SU-DHL-6 (cell line): Measurements from ENCODE around the gene NABP1.

Source experiments
- EZH2phosphoT487 ChIP-seq: fragments of 200-600 bp; sonication (generic), shearing (Covaris generic); conservative IDR thresholded peaks from 2 replicates; pipeline ENCODE4 v1.6.1; 2018; ENCODE audit warnings: mild to moderate bottlenecking, antibody characterized with exemption, low read length, moderate library complexity, mixed read lengths
- TF ChIP-seq, protein P1 (sequence below): fragments of 200-600 bp; sonication (generic); IDR thresholded peaks from one replicate; pipeline ENCODE4 v1.5.1; 2017; ENCODE audit warnings: antibody characterized with exemption, mild to moderate bottlenecking, low read length, moderate library complexity; ENCODE audit not compliant: insufficient read depth, poor library complexity, severe bottlenecking

DNA sequence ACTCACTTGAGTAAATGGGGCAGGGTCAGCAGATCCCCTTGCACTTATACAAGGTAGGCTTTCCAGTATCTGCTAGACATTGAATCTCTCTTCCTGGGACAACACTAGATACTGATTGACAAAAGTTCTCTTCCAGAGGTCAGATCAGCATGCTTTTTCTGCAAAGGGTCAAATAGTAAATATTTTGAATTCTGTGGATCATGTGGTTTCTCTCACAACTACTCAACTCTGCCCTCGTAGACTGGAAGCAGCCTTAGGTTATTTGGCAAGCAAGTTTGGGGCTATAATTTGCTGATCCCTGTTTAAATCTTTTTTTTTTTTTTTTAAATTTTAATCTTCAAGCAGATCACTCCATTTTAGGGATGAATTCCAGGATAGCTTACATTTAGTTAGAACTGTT, 17.4 kb upstream of the NABP1 start:
- TF ChIP-seq, protein P1, sequence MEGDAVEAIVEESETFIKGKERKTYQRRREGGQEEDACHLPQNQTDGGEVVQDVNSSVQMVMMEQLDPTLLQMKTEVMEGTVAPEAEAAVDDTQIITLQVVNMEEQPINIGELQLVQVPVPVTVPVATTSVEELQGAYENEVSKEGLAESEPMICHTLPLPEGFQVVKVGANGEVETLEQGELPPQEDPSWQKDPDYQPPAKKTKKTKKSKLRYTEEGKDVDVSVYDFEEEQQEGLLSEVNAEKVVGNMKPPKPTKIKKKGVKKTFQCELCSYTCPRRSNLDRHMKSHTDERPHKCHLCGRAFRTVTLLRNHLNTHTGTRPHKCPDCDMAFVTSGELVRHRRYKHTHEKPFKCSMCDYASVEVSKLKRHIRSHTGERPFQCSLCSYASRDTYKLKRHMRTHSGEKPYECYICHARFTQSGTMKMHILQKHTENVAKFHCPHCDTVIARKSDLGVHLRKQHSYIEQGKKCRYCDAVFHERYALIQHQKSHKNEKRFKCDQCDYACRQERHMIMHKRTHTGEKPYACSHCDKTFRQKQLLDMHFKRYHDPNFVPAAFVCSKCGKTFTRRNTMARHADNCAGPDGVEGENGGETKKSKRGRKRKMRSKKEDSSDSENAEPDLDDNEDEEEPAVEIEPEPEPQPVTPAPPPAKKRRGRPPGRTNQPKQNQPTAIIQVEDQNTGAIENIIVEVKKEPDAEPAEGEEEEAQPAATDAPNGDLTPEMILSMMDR: no peak
- no peak for TF ChIP-seq EZH2phosphoT487
